GM12878 (cell line): ENCODE data around the gene BHLHA9. TPM values are rescaled to one million over a fixed set of nuclear protein-coding genes. Genes with fewer than 3 reads are reported as not detected.
A peak's percentile ranks its signal among the peaks of the same experiment; 100 is the strongest.

Experiments used
- BACH1 ChIP-seq: fragments of 450-650 bp; IDR thresholded peaks from 2 replicates; pipeline ENCODE4 v1.6.1; 2017; ENCODE audit warnings: mild to moderate bottlenecking, borderline replicate concordance
- BCLAF1 ChIP-seq: fragments of 450-650 bp; IDR thresholded peaks from 2 replicates; pipeline ENCODE4 v1.6.1; 2017; ENCODE audit warnings: antibody characterized with exemption, mild to moderate bottlenecking, moderate library complexity
- BHLHE40 ChIP-seq, 2 experiments: fragments of 450-650 bp in 1 of 2; IDR thresholded peaks; 2 replicates each; pipeline ENCODE4 v1.6.1; 2011 to 2017; ENCODE audit warnings: low read depth in 2 of 2, borderline replicate concordance in 1 of 2, improper control_type of control experiment in 1 of 2, low read length in 1 of 2, mild to moderate bottlenecking in 1 of 2
- CBX5 ChIP-seq: sonication (generic); IDR thresholded peaks from 2 replicates; pipeline ENCODE4 v1.6.1; 2016; ENCODE audit warnings: low read depth, moderate library complexity, mild to moderate bottlenecking, inconsistent platforms
- ELK1 ChIP-seq: IDR thresholded peaks from 2 replicates; pipeline ENCODE4 v1.6.1; 2012; ENCODE audit warnings: low read depth, low read length, improper control_type of control experiment
- ESRRA ChIP-seq: IDR thresholded peaks from 2 replicates; pipeline ENCODE4 v1.6.1; 2012; ENCODE audit warnings: mild to moderate bottlenecking, low read length, improper control_type of control experiment
- GABPA ChIP-seq: IDR thresholded peaks from 2 replicates; pipeline ENCODE4 v1.6.1; 2014; ENCODE audit warnings: antibody characterized with exemption, low read depth, mild to moderate bottlenecking, inconsistent platforms
- MTA3 ChIP-seq: IDR thresholded peaks from 2 replicates; pipeline ENCODE4 v1.6.1; 2012; ENCODE audit warnings: low read length, inconsistent platforms, borderline replicate concordance
- MXI1 ChIP-seq: fragments of 150-350 bp; IDR thresholded peaks from 2 replicates; pipeline ENCODE4 v1.6.1; 2011; ENCODE audit warnings: low read depth, mild to moderate bottlenecking, inconsistent platforms, low read length, improper control_type of control experiment
- MYC ChIP-seq: IDR thresholded peaks from 2 replicates; pipeline ENCODE4 v1.6.1; 2011; ENCODE audit warnings: mild to moderate bottlenecking, low read length, moderate library complexity, inconsistent platforms; ENCODE audit not compliant: insufficient read depth, insufficient replicate concordance, insufficient read length, severe bottlenecking
- NKRF ChIP-seq: fragments of 450-650 bp; conservative IDR thresholded peaks from 2 replicates; pipeline ENCODE4 v1.6.1; 2017; ENCODE audit warnings: mild to moderate bottlenecking, moderate library complexity
- NR2F1 ChIP-seq: fragments of 450-650 bp; conservative IDR thresholded peaks from 2 replicates; pipeline ENCODE4 v1.6.1; 2017; ENCODE audit warnings: mild to moderate bottlenecking
- NRF1 ChIP-seq: conservative IDR thresholded peaks from 2 replicates; pipeline ENCODE4 v1.6.1; 2011; ENCODE audit warnings: mild to moderate bottlenecking, low read depth, low read length, improper control_type of control experiment
- PAX8 ChIP-seq: fragments of 450-650 bp; IDR thresholded peaks from 2 replicates; pipeline ENCODE4 v1.6.1; 2017; ENCODE audit warnings: mild to moderate bottlenecking, moderate library complexity
- POLR2AphosphoS2 ChIP-seq: IDR thresholded peaks from 2 replicates; pipeline ENCODE4 v1.6.1; 2011; ENCODE audit warnings: low read depth, mild to moderate bottlenecking, low read length, improper control_type of control experiment, moderate library complexity
- POU2F2 ChIP-seq: IDR thresholded peaks from 3 replicates; pipeline ENCODE4 v1.6.1; 2011; ENCODE audit warnings: low read depth, mild to moderate bottlenecking, low read length, borderline replicate concordance
- RAD51 ChIP-seq: fragments of 450-650 bp; IDR thresholded peaks from 2 replicates; pipeline ENCODE4 v1.6.1; 2016; ENCODE audit warnings: moderate library complexity, mild to moderate bottlenecking, inconsistent platforms
- RB1 ChIP-seq: fragments of 450-650 bp; formaldehyde crosslinking; IDR thresholded peaks from 2 replicates; pipeline ENCODE4 v1.6.1; 2017; ENCODE audit warnings: mild to moderate bottlenecking, borderline replicate concordance
- RUNX3 ChIP-seq: IDR thresholded peaks from 2 replicates; pipeline ENCODE4 v1.6.1; 2012; ENCODE audit warnings: low read length, inconsistent platforms
- SUZ12 ChIP-seq: fragments of 200-600 bp; sonication (generic); IDR thresholded peaks from one replicate; pipeline ENCODE4 v1.6.1; 2018; ENCODE audit warnings: antibody characterized with exemption, mild to moderate bottlenecking; ENCODE audit not compliant: unreplicated experiment
- TARDBP ChIP-seq: IDR thresholded peaks from 2 replicates; pipeline ENCODE4 v1.6.1; 2016; ENCODE audit warnings: borderline replicate concordance
- TBL1XR1 ChIP-seq: IDR thresholded peaks from 2 replicates; pipeline ENCODE4 v1.6.1; 2012; ENCODE audit warnings: low read depth, low read length, improper control_type of control experiment
- polyA plus RNA-seq, 11 experiments: library from polyadenylated mRNA; depleted of rRNA in 4 of 11; unstranded in 6 of 11; stranded (reverse) in 5 of 11; fragments of >200 nt; fragmentation: Nextera tagmentation in 4 of 11; fragmentation: Illumina TruSeq in 1 of 11; extraction: Ambion mirVana in 4 of 11; extraction: Trizol in 1 of 11; gene quantifications; 1 replicate in 1 of 11; 2 replicates in 10 of 11; pipeline versions ENCODE4 v1.2.1 to v1.2.3, GENCODE V29; 2011 to 2016; ENCODE audit warnings: inconsistent platforms in 2 of 11, missing spikeins in 2 of 11, low read depth in 1 of 11
- total RNA-seq, 4 experiments: library from RNA; depleted of rRNA in 3 of 4; stranded (reverse); fragments of >200 nt in 3 of 4; fragmentation: Illumina TruSeq in 1 of 4; extraction: Trizol in 1 of 4; gene quantifications; 2 replicates each; pipeline versions ENCODE4 v1.2.1 to v1.2.3, GENCODE V29; 2013 to 2021
- TF ChIP-seq, protein P1 (sequence below): fragments of 450-650 bp; IDR thresholded peaks from 2 replicates; pipeline ENCODE4 v1.6.1; 2017; ENCODE audit warnings: mild to moderate bottlenecking, low read depth, inconsistent platforms; ENCODE audit not compliant: poor library complexity, severe bottlenecking

The BHLHA9 gene
- total and polyA plus RNA-seq, 10 of the 15 experiments (the other 5 are each of a cell fraction or from before 2014, with no cell fraction given): not detected

GRCh38 chr17:1229349-1229899 lies 40.8 kb upstream of the BHLHA9 start (continued):
- no peak for TF ChIP-seq BCLAF1
- peak; percentile 82 for TF ChIP-seq NKRF
- TF ChIP-seq MXI1: peak; percentile 47; the same call in 1 of the 2 replicates
- TF ChIP-seq, protein P1, sequence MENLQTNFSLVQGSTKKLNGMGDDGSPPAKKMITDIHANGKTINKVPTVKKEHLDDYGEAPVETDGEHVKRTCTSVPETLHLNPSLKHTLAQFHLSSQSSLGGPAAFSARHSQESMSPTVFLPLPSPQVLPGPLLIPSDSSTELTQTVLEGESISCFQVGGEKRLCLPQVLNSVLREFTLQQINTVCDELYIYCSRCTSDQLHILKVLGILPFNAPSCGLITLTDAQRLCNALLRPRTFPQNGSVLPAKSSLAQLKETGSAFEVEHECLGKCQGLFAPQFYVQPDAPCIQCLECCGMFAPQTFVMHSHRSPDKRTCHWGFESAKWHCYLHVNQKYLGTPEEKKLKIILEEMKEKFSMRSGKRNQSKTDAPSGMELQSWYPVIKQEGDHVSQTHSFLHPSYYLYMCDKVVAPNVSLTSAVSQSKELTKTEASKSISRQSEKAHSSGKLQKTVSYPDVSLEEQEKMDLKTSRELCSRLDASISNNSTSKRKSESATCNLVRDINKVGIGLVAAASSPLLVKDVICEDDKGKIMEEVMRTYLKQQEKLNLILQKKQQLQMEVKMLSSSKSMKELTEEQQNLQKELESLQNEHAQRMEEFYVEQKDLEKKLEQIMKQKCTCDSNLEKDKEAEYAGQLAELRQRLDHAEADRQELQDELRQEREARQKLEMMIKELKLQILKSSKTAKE: no peak
- peak; percentile 24; the same call in 1 of the 2 replicates for TF ChIP-seq RUNX3
- no peak for TF ChIP-seq NRF1
- no peak for TF ChIP-seq ELK1
- TF ChIP-seq POLR2AphosphoS2: peak; percentile 79; the same call in 1 of the 2 replicates
- no peak for TF ChIP-seq SUZ12
- no peak for TF ChIP-seq MYC
- TF ChIP-seq TARDBP: no peak
- no peak; a peak in 1 of 4 replicates for TF ChIP-seq BHLHE40 (IDR thresholded peaks at IDR 0.05; ENCODE audit: borderline replicate concordance in 1 of 2, low read depth in 2 of 2, low read length in 1 of 2)
- TF ChIP-seq TBL1XR1: 0 out of 2 replicates have a peak, but pooled peaks have one; percentile 49
- no peak for TF ChIP-seq GABPA
- TF ChIP-seq NR2F1: no peak
- TF ChIP-seq BACH1: peak; percentile 74; the same call in 1 of the 2 replicates
- TF ChIP-seq RB1: no peak; the same call in 1 of the 2 replicates
- TF ChIP-seq RAD51: no peak
- TF ChIP-seq ESRRA: no peak
- TF ChIP-seq CBX5: no peak
- TF ChIP-seq POU2F2: peak; percentile 48; the same call in 1 of the 3 replicates
- no peak for TF ChIP-seq MTA3
- no peak for TF ChIP-seq PAX8
